H9 (cell line): Measurements from ENCODE around the gene VENTX. TPM values are rescaled to one million over a fixed set of nuclear protein-coding genes. Genes with fewer than 3 reads are reported as not detected.
"Not testable (repeated sequence)": the region's sequence is repeated elsewhere in the genome, so short reads cannot be mapped to it uniquely, and the experiment has no call there.

Experiments used
- DNase-seq: peaks from one replicate; pipeline ENCODE4 v3.0.0-alpha.2; 2017
- H2AFZ ChIP-seq: one replicate; pipeline ENCODE4 v1.6.1; 2013; ENCODE audit warnings: mild to moderate bottlenecking, low read length, control low read depth, moderate library complexity
- H2AK5ac ChIP-seq: 2 replicates; pipeline ENCODE4 v1.6.1; 2013; ENCODE audit warnings: low read length, control low read depth, mixed read lengths; ENCODE audit not compliant: insufficient read length
- H2BK120ac ChIP-seq: one replicate; pipeline ENCODE4 v1.6.1; 2013; ENCODE audit warnings: low read depth, mild to moderate bottlenecking, low read length, control low read depth, inconsistent platforms; ENCODE audit not compliant: poor library complexity, severe bottlenecking
- H2BK12ac ChIP-seq: 2 replicates; pipeline ENCODE4 v1.6.1; 2013; ENCODE audit warnings: low read length, control low read depth, mixed read lengths, low read depth; ENCODE audit not compliant: insufficient read length
- H2BK15ac ChIP-seq: 2 replicates; pipeline ENCODE4 v1.6.1; 2013; ENCODE audit warnings: low read depth, low read length, control low read depth
- H2BK20ac ChIP-seq: one replicate; pipeline ENCODE4 v1.6.1; 2013; ENCODE audit warnings: low read depth, mild to moderate bottlenecking, low read length, control low read depth, inconsistent platforms; ENCODE audit not compliant: poor library complexity, severe bottlenecking
- H2BK5ac ChIP-seq: 2 replicates; pipeline ENCODE4 v1.6.1; 2013; ENCODE audit warnings: low read length, control low read depth, mixed read lengths; ENCODE audit not compliant: insufficient read length
- H3K14ac ChIP-seq: 2 replicates; pipeline ENCODE4 v1.6.1; 2013; ENCODE audit warnings: low read length, control low read depth; ENCODE audit not compliant: insufficient read depth
- H3K18ac ChIP-seq: 2 replicates; pipeline ENCODE4 v1.6.1; 2013; ENCODE audit warnings: low read depth, mild to moderate bottlenecking, mixed read lengths, low read length, control low read depth; ENCODE audit not compliant: insufficient read length
- H3K23ac ChIP-seq: 2 replicates; pipeline ENCODE4 v1.6.1; 2013; ENCODE audit warnings: low read length, control low read depth, mixed read lengths, low read depth; ENCODE audit not compliant: insufficient read length
- H3K23me2 ChIP-seq: 2 replicates; pipeline ENCODE4 v1.6.1; 2013; ENCODE audit warnings: low read depth, mild to moderate bottlenecking, mixed read lengths, low read length, control low read depth; ENCODE audit not compliant: insufficient read length, poor library complexity, severe bottlenecking
- H3K27ac ChIP-seq: 2 replicates; pipeline ENCODE4 v1.5.1; 2013; ENCODE audit warnings: low read length, control low read depth, mixed read lengths, low read depth; ENCODE audit not compliant: insufficient read length
- H3K27me3 ChIP-seq: 2 replicates; pipeline ENCODE4 v1.6.1; 2013; ENCODE audit warnings: low read length, control low read depth, inconsistent platforms; ENCODE audit not compliant: insufficient read depth
- H3K4ac ChIP-seq: 2 replicates; pipeline ENCODE4 v1.6.1; 2013; ENCODE audit warnings: low read depth, mild to moderate bottlenecking, control low read depth, inconsistent platforms, low read length, moderate library complexity
- H3K4me1 ChIP-seq: 2 replicates; pipeline ENCODE4 v1.6.1; 2013; ENCODE audit warnings: low read length, control low read depth, inconsistent platforms; ENCODE audit not compliant: insufficient read depth
- H3K4me2 ChIP-seq: 2 replicates; pipeline ENCODE4 v1.6.1; 2013; ENCODE audit warnings: low read length, control low read depth, mixed read lengths; ENCODE audit not compliant: insufficient read length, insufficient read depth
- H3K56ac ChIP-seq: 2 replicates; pipeline ENCODE4 v1.6.1; 2013; ENCODE audit warnings: low read depth, mild to moderate bottlenecking, mixed read lengths, low read length, control low read depth; ENCODE audit not compliant: insufficient read length
- H3K79me1 ChIP-seq: 2 replicates; pipeline ENCODE4 v1.6.1; 2013; ENCODE audit warnings: low read depth, mild to moderate bottlenecking, moderate library complexity, low read length, control low read depth, inconsistent platforms; ENCODE audit not compliant: insufficient read depth, poor library complexity, severe bottlenecking
- H3K79me2 ChIP-seq: 2 replicates; pipeline ENCODE4 v1.6.1; 2013; ENCODE audit warnings: low read length, control low read depth, inconsistent platforms; ENCODE audit not compliant: insufficient read depth
- H3K9ac ChIP-seq: 2 replicates; pipeline ENCODE4 v1.6.1; 2013; ENCODE audit warnings: low read length, control low read depth, mixed read lengths; ENCODE audit not compliant: insufficient read length; ENCODE audit errors: extremely low read depth
- H3K9me3 ChIP-seq: one replicate; pipeline ENCODE4 v1.6.1; 2013; ENCODE audit warnings: low read depth, low read length, inconsistent platforms; ENCODE audit not compliant: control insufficient read depth
- H3T11ph ChIP-seq: one replicate; pipeline ENCODE4 v1.6.1; 2013; ENCODE audit warnings: mild to moderate bottlenecking, low read length, control low read depth, inconsistent platforms
- H4K20me1 ChIP-seq: one replicate; pipeline ENCODE4 v1.6.1; 2013; ENCODE audit not compliant: control insufficient read depth, insufficient read length, insufficient read depth
- H4K5ac ChIP-seq: 2 replicates; pipeline ENCODE4 v1.6.1; 2013; ENCODE audit warnings: low read depth, mild to moderate bottlenecking, mixed read lengths, low read length, control low read depth; ENCODE audit not compliant: insufficient read length
- H4K8ac ChIP-seq: replicated peaks from 2 replicates; pipeline ENCODE4 v1.6.1; 2013; ENCODE audit warnings: low read length, control low read depth, mixed read lengths, low read depth; ENCODE audit not compliant: insufficient read length
- H4K91ac ChIP-seq: 2 replicates; pipeline ENCODE4 v1.6.1; 2013; ENCODE audit warnings: low read depth, mild to moderate bottlenecking, moderate library complexity, mixed read lengths, low read length, control low read depth; ENCODE audit not compliant: insufficient read length
- H3K27ac Mint-ChIP-seq, 3 experiments: 2 replicates in 2 of 3; 3 replicates in 1 of 3; pipeline ENCODE4 v1.8.0; 2020 to 2021; ENCODE audit warnings: mixed read lengths in 3 of 3, mild to moderate bottlenecking in 1 of 3, moderate library complexity in 1 of 3
- H3K27me3 Mint-ChIP-seq: 2 replicates; pipeline ENCODE4 v1.8.0; 2021; ENCODE audit warnings: low read depth, mild to moderate bottlenecking, moderate library complexity, mixed read lengths
- H3K36me3 Mint-ChIP-seq, 3 experiments: 2 replicates in 2 of 3; 3 replicates in 1 of 3; pipeline ENCODE4 v1.8.0; 2020 to 2021; ENCODE audit warnings: low read depth in 3 of 3, mixed read lengths in 3 of 3; ENCODE audit not compliant: insufficient read depth in 1 of 3
- H3K4me1 Mint-ChIP-seq, 2 experiments: 2 replicates each; pipeline ENCODE4 v1.8.0; 2020; ENCODE audit warnings: mixed read lengths in 2 of 2
- H3K4me3 Mint-ChIP-seq, 2 experiments: 2 replicates in 1 of 2; 3 replicates in 1 of 2; pipeline ENCODE4 v1.8.0; 2020 to 2021; ENCODE audit warnings: mild to moderate bottlenecking in 2 of 2, mixed read lengths in 2 of 2, moderate library complexity in 1 of 2
- H3K9me3 Mint-ChIP-seq, 2 experiments: 2 replicates in 1 of 2; 3 replicates in 1 of 2; pipeline ENCODE4 v1.8.0; 2020; ENCODE audit warnings: mild to moderate bottlenecking in 2 of 2, mixed read lengths in 2 of 2, moderate library complexity in 1 of 2
- WGBS: extraction: QIAGEN DNeasy Blood & Tissue Kit; methylation state at CpG from one replicate; pipeline ENCODE4 v1.1.7; 2013; ENCODE audit warnings: missing lambda C conversion rate, low lambda C conversion rate, mixed read lengths; ENCODE audit not compliant: insufficient read length; ENCODE audit errors: extremely low coverage; 5-methylcytosine and 5-hydroxymethylcytosine counted together
- total RNA-seq: library from RNA; stranded (reverse); gene quantifications from 2 replicates; pipeline ENCODE4 v1.2.1, GENCODE V29; 2021
- TF ChIP-seq, protein P1 (sequence below): fragments of 200-600 bp; sonication (generic); conservative IDR thresholded peaks from 3 replicates; pipeline ENCODE4 v1.8.0; 2021; ENCODE audit warnings: antibody characterized with exemption, mild to moderate bottlenecking

Gene VENTX
- total RNA-seq, 1 experiment from 2014 or later: 10.9 TPM

DNA sequence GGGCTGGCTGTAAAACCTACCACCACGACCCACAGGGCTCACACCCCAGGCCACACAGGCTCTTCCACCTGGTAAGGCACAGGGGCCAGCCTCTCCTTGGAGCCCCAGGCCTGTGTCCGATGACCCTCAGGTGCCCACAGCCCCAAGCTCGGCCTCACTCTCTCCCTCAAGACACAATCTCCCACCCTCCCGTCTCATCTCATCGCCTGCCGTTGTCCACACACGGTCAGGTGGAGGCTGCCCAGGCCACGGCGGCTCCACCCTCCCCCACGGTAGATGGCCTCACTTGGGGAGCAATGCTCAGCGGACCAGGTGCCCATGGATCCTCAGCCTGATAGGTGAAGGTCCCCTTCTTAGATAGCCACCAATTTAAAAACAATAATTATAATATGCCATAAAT is 16.3 kb upstream of the VENTX start:
- no peak overlapping the region for H3K9ac ChIP-seq
- H3K9me3 Mint-ChIP-seq: peaks cover 2 to 5% of the 10 kb centered on the region in 2 experiments; a peak in 2 of 5 replicates
- H3K4me1 Mint-ChIP-seq: peaks cover 20 to 31% of the 10 kb centered on the region in 2 experiments
- H2BK15ac ChIP-seq: no peak overlapping the region
- no peaks in the 10 kb centered on the region for H3K23me2 ChIP-seq
- no peak overlapping the region for H2AFZ ChIP-seq
- H3K79me1 ChIP-seq: no peaks in the 10 kb centered on the region
- H2BK20ac ChIP-seq: no peak overlapping the region
- no peak overlapping the region for H2AK5ac ChIP-seq
- H3K9me3 ChIP-seq: no peaks in the 10 kb centered on the region
- no peak overlapping the region for H3K4me2 ChIP-seq
- no peak overlapping the region for H3K18ac ChIP-seq
- H3K27ac ChIP-seq: no peak overlapping the region
- no peak overlapping the region for H3K56ac ChIP-seq
- no peak overlapping the region for H2BK12ac ChIP-seq
- H4K8ac ChIP-seq: no peak overlapping the region
- H3K36me3 Mint-ChIP-seq: peaks cover 2 to 14% (median 4%) of the 10 kb centered on the region in 3 experiments; a peak in 5 of 7 replicates
- H3K27ac Mint-ChIP-seq: no peak overlapping the region; a peak in 1 of 7 replicates
- no peak overlapping the region for H2BK5ac ChIP-seq
- no peak overlapping the region for H3K4ac ChIP-seq
- H4K91ac ChIP-seq: no peak overlapping the region
- WGBS: no CpG with 5 or more reads among the region's 11 CpGs
- no peaks in the 10 kb centered on the region for H4K20me1 ChIP-seq
- no peaks in the 10 kb centered on the region for H3K79me2 ChIP-seq
- no peak overlapping the region for H3K14ac ChIP-seq
- H3K4me1 ChIP-seq: no peaks in the 10 kb centered on the region
- H2BK120ac ChIP-seq: no peak overlapping the region
- no peak overlapping the region for H3K23ac ChIP-seq
- H3K27me3 ChIP-seq: no peaks in the 10 kb centered on the region
- no peak overlapping the region for H3T11ph ChIP-seq
- H3K27me3 Mint-ChIP-seq: peaks cover 6% of the 10 kb centered on the region
- TF ChIP-seq, protein P1, sequence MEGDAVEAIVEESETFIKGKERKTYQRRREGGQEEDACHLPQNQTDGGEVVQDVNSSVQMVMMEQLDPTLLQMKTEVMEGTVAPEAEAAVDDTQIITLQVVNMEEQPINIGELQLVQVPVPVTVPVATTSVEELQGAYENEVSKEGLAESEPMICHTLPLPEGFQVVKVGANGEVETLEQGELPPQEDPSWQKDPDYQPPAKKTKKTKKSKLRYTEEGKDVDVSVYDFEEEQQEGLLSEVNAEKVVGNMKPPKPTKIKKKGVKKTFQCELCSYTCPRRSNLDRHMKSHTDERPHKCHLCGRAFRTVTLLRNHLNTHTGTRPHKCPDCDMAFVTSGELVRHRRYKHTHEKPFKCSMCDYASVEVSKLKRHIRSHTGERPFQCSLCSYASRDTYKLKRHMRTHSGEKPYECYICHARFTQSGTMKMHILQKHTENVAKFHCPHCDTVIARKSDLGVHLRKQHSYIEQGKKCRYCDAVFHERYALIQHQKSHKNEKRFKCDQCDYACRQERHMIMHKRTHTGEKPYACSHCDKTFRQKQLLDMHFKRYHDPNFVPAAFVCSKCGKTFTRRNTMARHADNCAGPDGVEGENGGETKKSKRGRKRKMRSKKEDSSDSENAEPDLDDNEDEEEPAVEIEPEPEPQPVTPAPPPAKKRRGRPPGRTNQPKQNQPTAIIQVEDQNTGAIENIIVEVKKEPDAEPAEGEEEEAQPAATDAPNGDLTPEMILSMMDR: no peak
- no peak for DNase-seq
- H4K5ac ChIP-seq: no peak overlapping the region
- peak overlapping the region in 1 of 2 experiments; percentile 59; a peak in 1 of 5 replicates for H3K4me3 Mint-ChIP-seq

DNA sequence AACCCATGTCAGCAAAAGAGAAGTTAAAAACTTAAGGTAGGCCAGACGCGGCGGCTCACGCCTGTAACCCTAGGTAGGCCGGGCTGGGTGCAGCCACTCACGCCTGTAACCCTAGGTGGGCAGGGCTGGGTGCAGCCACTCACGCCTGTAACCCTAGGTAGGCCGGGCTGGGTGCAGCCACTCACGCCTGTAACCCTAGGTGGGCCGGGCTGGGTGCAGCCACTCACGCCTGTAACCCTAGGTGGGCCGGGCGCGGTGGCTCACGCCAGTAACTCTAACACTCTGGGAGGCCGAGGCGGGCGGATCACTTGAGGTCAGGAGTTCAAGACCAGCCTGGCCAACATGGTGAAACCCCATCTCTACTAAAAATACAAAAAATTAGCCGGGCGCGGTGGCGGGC is 15.9 kb upstream of the VENTX start:
- not testable (repeated sequence) for DNase-seq, H3K36me3 Mint-ChIP-seq, H4K91ac ChIP-seq, H3K23me2 ChIP-seq, H2AFZ ChIP-seq, H3K56ac ChIP-seq, H3K9ac ChIP-seq, H4K20me1 ChIP-seq, H3K27ac ChIP-seq, H3K23ac ChIP-seq, H3K79me2 ChIP-seq, H2BK120ac ChIP-seq, H2BK20ac ChIP-seq, H3K4ac ChIP-seq, H3K27ac Mint-ChIP-seq, H3K4me2 ChIP-seq, H4K8ac ChIP-seq, H4K5ac ChIP-seq, H3K27me3 ChIP-seq, H3K79me1 ChIP-seq, H3K27me3 Mint-ChIP-seq, H3K14ac ChIP-seq, H3K9me3 ChIP-seq, H2AK5ac ChIP-seq, H2BK15ac ChIP-seq, H3K4me1 ChIP-seq, H2BK12ac ChIP-seq, H2BK5ac ChIP-seq, H3K18ac ChIP-seq, H3K9me3 Mint-ChIP-seq, H3T11ph ChIP-seq, H3K4me3 Mint-ChIP-seq
- no CpG with 5 or more reads among the region's 22 CpGs for WGBS
- H3K4me1 Mint-ChIP-seq: peaks cover 23 to 35% of the 10 kb centered on the region in 2 experiments
